Psoas muscle (tissue), 8 donors: Measurements from ENCODE around the gene FOXN3. TPM values are rescaled to one million over a fixed set of nuclear protein-coding genes. Genes with fewer than 3 reads are reported as not detected.
A peak's percentile ranks its signal among the peaks of the same experiment; 100 is the strongest.

Experiments used
- ATAC-seq, 4 donors: fragments of 200-7000 bp; cut with Tn5 transposase; one replicate each; pipeline ENCODE4 v1.9.1; 2020; ENCODE audit warnings: moderate library complexity in 3 of 4, mild to moderate bottlenecking in 2 of 4
- DNase-seq, 2 donors: peaks; one replicate each; pipeline ENCODE4 v3.0.0-alpha.2; 2020
- H3K27ac ChIP-seq: fragments of 200-600 bp; one replicate; pipeline ENCODE4 v1.8.0; 2022
- H3K27me3 ChIP-seq, 3 donors: fragments of 200-600 bp in 1 of 3; one replicate each; pipeline versions ENCODE4 v1.6.1 to v1.8.0; 2013 to 2022; ENCODE audit warnings: low read length in 2 of 3, mild to moderate bottlenecking in 2 of 3, moderate library complexity in 1 of 3; ENCODE audit not compliant: insufficient read depth in 3 of 3
- H3K36me3 ChIP-seq, 2 donors: fragments of 200-600 bp in 1 of 2; one replicate each; pipeline versions ENCODE4 v1.6.1 to v1.8.0; 2013 to 2022; ENCODE audit warnings: low read depth in 1 of 2, mild to moderate bottlenecking in 1 of 2, moderate library complexity in 1 of 2; ENCODE audit not compliant: insufficient read depth in 1 of 2
- H3K4me1 ChIP-seq: fragments of 200-600 bp; one replicate; pipeline ENCODE4 v1.8.0; 2022
- H3K4me3 ChIP-seq: fragments of 200-600 bp; one replicate; pipeline ENCODE4 v1.8.0; 2022; ENCODE audit warnings: mild to moderate bottlenecking
- H3K9me3 ChIP-seq: fragments of 200-600 bp; one replicate; pipeline ENCODE4 v1.8.0; 2022
- CTCF ChIP-seq: fragments of 200-600 bp; IDR thresholded peaks from one replicate; pipeline ENCODE4 v1.8.0; 2022; ENCODE audit warnings: antibody characterized with exemption
- WGBS, 3 donors: extraction: QIAGEN DNeasy Blood & Tissue Kit; methylation state at CpG; one replicate each; pipeline versions ENCODE4 v1.1.6 to v1.1.7; 2013; 5-methylcytosine and 5-hydroxymethylcytosine counted together
- intact Hi-C, 2 donors: fragments of 100-400 bp; cut with DNase I; formaldehyde crosslinking; loops; one replicate each; pipeline versions ENCODE4 v1.11.0 to v1.14.2; 2022
- polyA plus RNA-seq, 3 donors: library from polyadenylated mRNA; stranded (reverse); fragments of 200-250 nt; gene quantifications; one replicate each; pipeline ENCODE4 v1.2.3, GENCODE V29; 2013
- total RNA-seq, 4 donors: library from RNA; stranded (reverse); fragmentation: NEBNext Ultra II Directional in 2 of 4; extraction: Animal tissue kit (Norgen Biotek cat#: 25700) in 2 of 4; gene quantifications; one replicate each; pipeline versions ENCODE4 v1.2.1 to v1.2.4, GENCODE V29; 2021 to 2023
- donor health status: healthy with polysubstance abuse.
- donor health status: DM: no; HTN: no; CAD: no; lungs with moderate emphysema.
- donor health status: Bipolar disorder and iron deficiency.
- donor health status: healthy.
- donor health status: DM: yes; HTN: yes; CAD: no.
- donor health status: DM: no; HTN: no; CAD: no.
- donor health status: DM: no; HTN: no; CAD: no.
- donor health status: DM: yes; HTN: yes; CAD: no.

FOXN3 gene
- total and polyA plus RNA-seq, 7 donors = 10.1 to 123 (median 73.6) TPM

GRCh38 chr14:89420502-89420901 is 3.5 kb upstream of the FOXN3 start:
- intact Hi-C loops = loop anchor here (5.0 to 10.0 kb wide), 2 partner anchors 197 to 494 kb away; no protein-coding TSS in a partner anchor
- Histone ChIP-seq H3K9me3 (no peaks in the 10 kb centered on the region), H3K27ac (no peak overlapping the region), H3K27me3 (no peaks in the 10 kb centered on the region), H3K36me3 (no peaks in the 10 kb centered on the region), H3K4me1 (peaks cover 19% of the 10 kb centered on the region), H3K4me3 (no peak overlapping the region)
- DNase-seq = no peak
- TF ChIP-seq CTCF = no peak
- no peak for ATAC-seq
- 65 to 81% (median 67%) methylated on average over 3 of the region's 3 CpGs for WGBS, 3 donors

GRCh38 chr14:89419973-89420482 is 3.0 kb upstream of the FOXN3 start:
- intact Hi-C loops = loop anchor here (5.0 to 10.0 kb wide), 5 partner anchors 197 to 495 kb away; no protein-coding TSS in a partner anchor
- Histone ChIP-seq H3K4me1 (peaks cover 24% of the 10 kb centered on the region), H3K4me3 (no peak overlapping the region), H3K27ac (no peak overlapping the region), H3K36me3 (no peaks in the 10 kb centered on the region), H3K27me3 (no peaks in the 10 kb centered on the region), H3K9me3 (no peaks in the 10 kb centered on the region)
- DNase-seq (no peak), ATAC-seq (no peak)
- WGBS, 3 donors = 90 to 99% (median 92%) methylated on average over 6 of the region's 6 CpGs
- no peak for TF ChIP-seq CTCF

GRCh38 chr14:89418976-89419375 is 1.9 kb upstream of the FOXN3 start:
- H3K4me1 ChIP-seq = peaks cover 30% of the 10 kb centered on the region
- 68 to 88% (median 87%) methylated on average over 2 of the region's 2 CpGs for WGBS, 3 donors
- no peak for ATAC-seq
- peak overlapping the region; percentile 23 for H3K27ac ChIP-seq
- intact Hi-C loops = loop anchor here (5.0 to 10.0 kb wide), 4 partner anchors 198 to 377 kb away; no protein-coding TSS in a partner anchor
- H3K27me3 ChIP-seq = no peaks in the 10 kb centered on the region
- no peaks in the 10 kb centered on the region for H3K9me3 ChIP-seq
- DNase-seq = no peak
- no peak overlapping the region for H3K4me3 ChIP-seq
- no peak for TF ChIP-seq CTCF
- no peaks in the 10 kb centered on the region for H3K36me3 ChIP-seq

- ATAC-seq = no peak
- 35 to 47% (median 35%) methylated on average over 7 of the region's 7 CpGs for WGBS, 3 donors
- H3K9me3 ChIP-seq = no peaks in the 10 kb centered on the region
- peaks cover 30% of the 10 kb centered on the region for H3K4me1 ChIP-seq
- H3K27ac ChIP-seq = peak overlapping the region; percentile 98
- TF ChIP-seq CTCF = no peak
- intact Hi-C loops = loop anchor here (5.0 to 10.0 kb wide), 4 partner anchors 199 to 376 kb away; no protein-coding TSS in a partner anchor
- no peak for DNase-seq
- H3K27me3 ChIP-seq = no peaks in the 10 kb centered on the region
- H3K4me3 ChIP-seq = peak overlapping the region; percentile 4
- no peaks in the 10 kb centered on the region for H3K36me3 ChIP-seq
Measured at GRCh38 chr14:89418452-89418851, 1.4 kb upstream of the FOXN3 start.
